HCT116 (cell line): ENCODE data around the gene GRM8. TPM values are rescaled to one million over a fixed set of nuclear protein-coding genes. Genes with fewer than 3 reads are reported as not detected.

Experiments
- ATAC-seq: fragments of 200-7000 bp; cut with Tn5 transposase; 2 replicates; pipeline ENCODE4 v1.9.1; 2020; ENCODE audit warnings: mild to moderate bottlenecking, moderate library complexity
- BruUV-seq: library from RNA; stranded (reverse); fragments of 400-500 nt; replicated peaks from 2 replicates; lab custom pipeline; 2021; lab: Mats Ljungman, UMichigan
- CTCF ChIA-PET: fragments of 300-600 bp; sonication (Branson Sonifier 250); formaldehyde crosslinking; loops from one replicate; lab custom pipeline; 2021; ENCODE audit warnings: antibody characterized with exemption; lab: Charles Lee
- POLR2A ChIA-PET: fragments of 300-600, 350-600 bp; sonication (Branson Sonifier 250); formaldehyde crosslinking; loops from one replicate; lab custom pipeline; 2021; ENCODE audit warnings: antibody characterized with exemption; lab: Charles Lee
- RAD21 ChIA-PET, 2 experiments: fragments of 300-600 bp; sonication (Branson Sonifier 250); formaldehyde crosslinking; loops; one replicate each; lab custom pipeline; 2023; ENCODE audit warnings: low total read pairs in 2 of 2; ENCODE audit not compliant: uncharacterized antibody in 2 of 2, unreplicated experiment in 2 of 2, low non-redundant PET in 1 of 2; lab: Charles Lee
- DNase-seq: peaks from one replicate; pipeline ENCODE4 v3.0.0-alpha.2; 2010; ENCODE audit warnings: low read depth, low spot score
- H2AFZ ChIP-seq: fragments of 200-600 bp; shearing (Covaris generic), sonication (generic); 2 replicates; pipeline ENCODE4 v1.6.1; 2017; ENCODE audit warnings: low read depth, mixed run types, mixed read lengths, antibody characterized with exemption, low read length; ENCODE audit not compliant: poor library complexity, severe bottlenecking
- H3K27ac ChIP-seq: 2 replicates; pipeline ENCODE4 v1.5.1; 2012; ENCODE audit warnings: low read depth, low read length
- H3K27me3 ChIP-seq: fragments of 200-600 bp; sonication (generic); 2 replicates; pipeline ENCODE4 v1.6.1; 2016; ENCODE audit warnings: mixed run types, low read length, mixed read lengths; ENCODE audit not compliant: insufficient read depth
- H3K36me3 ChIP-seq, 2 experiments: fragments of 200-500 bp in 1 of 2; fragments of 200-600 bp in 1 of 2; sonication (Bioruptor generic) in 1 of 2; sonication (generic) in 1 of 2; 2 replicates each; pipeline versions ENCODE4 v1.5.1 to v1.6.1; 2014 to 2016; ENCODE audit warnings: low read length in 2 of 2, inconsistent platforms in 1 of 2, mixed read lengths in 1 of 2, mixed run types in 1 of 2; ENCODE audit not compliant: insufficient read depth in 2 of 2, control insufficient read depth in 1 of 2
- H3K4me1 ChIP-seq, 2 experiments: fragments of 200-600 bp in 1 of 2; sonication (generic) in 1 of 2; 2 replicates each; pipeline versions ENCODE4 v1.5.1 to v1.6.1; 2012 to 2017; ENCODE audit warnings: low read length in 2 of 2, inconsistent platforms in 1 of 2, mild to moderate bottlenecking in 1 of 2, mixed read lengths in 1 of 2, mixed run types in 1 of 2, moderate library complexity in 1 of 2; ENCODE audit not compliant: insufficient read depth in 2 of 2, control insufficient read depth in 1 of 2
- H3K4me2 ChIP-seq: fragments of 200-600 bp; sonication (generic); 2 replicates; pipeline ENCODE4 v1.6.1; 2017; ENCODE audit warnings: mixed run types, low read length, mixed read lengths
- H3K4me3 ChIP-seq, 2 experiments: fragments of 200-600 bp in 1 of 2; sonication (generic) in 1 of 2; replicated peaks in 1 of 2; 2 replicates each; pipeline ENCODE4 v1.5.1; 2011 to 2016; ENCODE audit warnings: low read length in 2 of 2, control low read depth in 1 of 2, low read depth in 1 of 2, mild to moderate bottlenecking in 1 of 2, mixed read lengths in 1 of 2, mixed run types in 1 of 2
- H3K79me2 ChIP-seq: fragments of 200-600 bp; sonication (generic); 2 replicates; pipeline ENCODE4 v1.6.1; 2017; ENCODE audit warnings: mild to moderate bottlenecking, mixed run types, low read length, moderate library complexity, mixed read lengths; ENCODE audit not compliant: insufficient read depth
- H3K9ac ChIP-seq: fragments of 200-600 bp; sonication (generic); 2 replicates; pipeline ENCODE4 v1.6.1; 2016; ENCODE audit warnings: low read length, mixed read lengths
- H3K9me2 ChIP-seq: fragments of 200-600 bp; sonication (generic), shearing (Covaris generic); 2 replicates; pipeline ENCODE4 v1.6.1; 2017; ENCODE audit warnings: mixed run types, mild to moderate bottlenecking, moderate library complexity; ENCODE audit not compliant: insufficient read depth
- H3K9me3 ChIP-seq, 2 experiments: fragments of 200-500 bp in 1 of 2; fragments of 200-600 bp in 1 of 2; sonication (Bioruptor generic) in 1 of 2; sonication (generic) in 1 of 2; 2 replicates each; pipeline ENCODE4 v1.6.1; 2014 to 2017; ENCODE audit warnings: low read length in 2 of 2, mixed read lengths in 2 of 2, inconsistent platforms in 1 of 2, low read depth in 1 of 2, mild to moderate bottlenecking in 1 of 2, mixed run types in 1 of 2, moderate library complexity in 1 of 2; ENCODE audit not compliant: control insufficient read depth in 1 of 2, insufficient read depth in 1 of 2
- H4K20me1 ChIP-seq: fragments of 200-600 bp; sonication (generic), shearing (Covaris generic); 2 replicates; pipeline ENCODE4 v1.6.1; 2017; ENCODE audit warnings: mixed run types, mild to moderate bottlenecking, moderate library complexity; ENCODE audit not compliant: insufficient read depth
- CEBPB ChIP-seq: IDR thresholded peaks from 2 replicates; pipeline ENCODE4 v1.6.1; 2012; ENCODE audit warnings: low read depth
- EGR1 ChIP-seq: IDR thresholded peaks from 2 replicates; pipeline ENCODE4 v1.6.1; 2012; ENCODE audit warnings: low read depth
- ELF1 ChIP-seq: IDR thresholded peaks from 2 replicates; pipeline ENCODE4 v1.6.1; 2012; ENCODE audit warnings: low read depth, borderline replicate concordance
- EZH2 ChIP-seq: fragments of 200-600 bp; sonication (generic); IDR thresholded peaks from 2 replicates; pipeline ENCODE4 v1.6.1; 2017; ENCODE audit warnings: antibody characterized with exemption, mixed run types
- EZH2phosphoT487 ChIP-seq: fragments of 200-600 bp; IDR thresholded peaks from 2 replicates; pipeline ENCODE4 v1.6.1; 2018; ENCODE audit warnings: antibody characterized with exemption, borderline replicate concordance
- MAX ChIP-seq: IDR thresholded peaks from 2 replicates; pipeline ENCODE4 v1.6.1; 2012
- POLR2AphosphoS5 ChIP-seq: IDR thresholded peaks from 2 replicates; pipeline ENCODE4 v1.6.1; 2011; ENCODE audit warnings: mild to moderate bottlenecking, low read depth, low read length, moderate library complexity
- SP1 ChIP-seq: IDR thresholded peaks from 2 replicates; pipeline ENCODE4 v1.6.1; 2012; ENCODE audit warnings: low read depth
- SRF ChIP-seq: IDR thresholded peaks from 2 replicates; pipeline ENCODE4 v1.6.1; 2012; ENCODE audit warnings: low read depth
- TCF7L2 ChIP-seq: IDR thresholded peaks from 2 replicates; pipeline ENCODE4 v1.7.0; 2011; ENCODE audit warnings: borderline replicate concordance, inconsistent platforms; ENCODE audit not compliant: insufficient read depth, insufficient read length; ENCODE audit errors: extremely low read depth
- YY1 ChIP-seq: IDR thresholded peaks from 2 replicates; pipeline ENCODE4 v1.6.1; 2011; ENCODE audit warnings: low read length, low read depth, moderate library complexity, mild to moderate bottlenecking; ENCODE audit not compliant: insufficient replicate concordance; ENCODE audit errors: extremely low read depth
- ZFX ChIP-seq: fragments of 450-650 bp; IDR thresholded peaks from 2 replicates; pipeline ENCODE4 v1.6.1; 2017
- intact Hi-C: fragments of 100-400 bp; cut with micrococcal nuclease; formaldehyde crosslinking; loops from 2 replicates; pipeline ENCODE4 v1.10.0; 2022
- total RNA-seq: library from RNA; stranded (reverse); gene quantifications from one replicate; pipeline ENCODE4 v1.2.1, GENCODE V29; 2021; ENCODE audit not compliant: unreplicated experiment
- TF ChIP-seq, protein P1 (sequence below): IDR thresholded peaks from 2 replicates; pipeline ENCODE4 v1.6.1; 2012; ENCODE audit warnings: low read depth
- TF ChIP-seq, protein P2 (sequence below): IDR thresholded peaks from 2 replicates; pipeline ENCODE4 v1.6.1; 2012
- TF ChIP-seq, protein P3 (sequence below): IDR thresholded peaks from 2 replicates; pipeline ENCODE4 v1.6.1; 2011; ENCODE audit warnings: mild to moderate bottlenecking, low read length, moderate library complexity; ENCODE audit not compliant: insufficient replicate concordance; ENCODE audit errors: extremely low read depth

The GRM8 gene
- total RNA-seq, 1 experiment from 2014 or later, result 0.05 TPM

- H3K4me2 ChIP-seq, result no peak overlapping the region
- no peak for TF ChIP-seq EZH2
- no peak for TF ChIP-seq EZH2phosphoT487
- no peak for TF ChIP-seq MAX
- TF ChIP-seq EGR1, result no peak
- no peak for TF ChIP-seq ZFX
- no peak for TF ChIP-seq CEBPB
- no peak for TF ChIP-seq SP1
- TF ChIP-seq, protein P1, sequence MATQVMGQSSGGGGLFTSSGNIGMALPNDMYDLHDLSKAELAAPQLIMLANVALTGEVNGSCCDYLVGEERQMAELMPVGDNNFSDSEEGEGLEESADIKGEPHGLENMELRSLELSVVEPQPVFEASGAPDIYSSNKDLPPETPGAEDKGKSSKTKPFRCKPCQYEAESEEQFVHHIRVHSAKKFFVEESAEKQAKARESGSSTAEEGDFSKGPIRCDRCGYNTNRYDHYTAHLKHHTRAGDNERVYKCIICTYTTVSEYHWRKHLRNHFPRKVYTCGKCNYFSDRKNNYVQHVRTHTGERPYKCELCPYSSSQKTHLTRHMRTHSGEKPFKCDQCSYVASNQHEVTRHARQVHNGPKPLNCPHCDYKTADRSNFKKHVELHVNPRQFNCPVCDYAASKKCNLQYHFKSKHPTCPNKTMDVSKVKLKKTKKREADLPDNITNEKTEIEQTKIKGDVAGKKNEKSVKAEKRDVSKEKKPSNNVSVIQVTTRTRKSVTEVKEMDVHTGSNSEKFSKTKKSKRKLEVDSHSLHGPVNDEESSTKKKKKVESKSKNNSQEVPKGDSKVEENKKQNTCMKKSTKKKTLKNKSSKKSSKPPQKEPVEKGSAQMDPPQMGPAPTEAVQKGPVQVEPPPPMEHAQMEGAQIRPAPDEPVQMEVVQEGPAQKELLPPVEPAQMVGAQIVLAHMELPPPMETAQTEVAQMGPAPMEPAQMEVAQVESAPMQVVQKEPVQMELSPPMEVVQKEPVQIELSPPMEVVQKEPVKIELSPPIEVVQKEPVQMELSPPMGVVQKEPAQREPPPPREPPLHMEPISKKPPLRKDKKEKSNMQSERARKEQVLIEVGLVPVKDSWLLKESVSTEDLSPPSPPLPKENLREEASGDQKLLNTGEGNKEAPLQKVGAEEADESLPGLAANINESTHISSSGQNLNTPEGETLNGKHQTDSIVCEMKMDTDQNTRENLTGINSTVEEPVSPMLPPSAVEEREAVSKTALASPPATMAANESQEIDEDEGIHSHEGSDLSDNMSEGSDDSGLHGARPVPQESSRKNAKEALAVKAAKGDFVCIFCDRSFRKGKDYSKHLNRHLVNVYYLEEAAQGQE, result no peak
- no peak for TF ChIP-seq TCF7L2
- no peak for TF ChIP-seq SRF
- no peak for TF ChIP-seq ELF1
- no peak for TF ChIP-seq POLR2AphosphoS5
- TF ChIP-seq, protein P2, sequence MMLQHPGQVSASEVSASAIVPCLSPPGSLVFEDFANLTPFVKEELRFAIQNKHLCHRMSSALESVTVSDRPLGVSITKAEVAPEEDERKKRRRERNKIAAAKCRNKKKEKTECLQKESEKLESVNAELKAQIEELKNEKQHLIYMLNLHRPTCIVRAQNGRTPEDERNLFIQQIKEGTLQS, result no peak
- no peak for TF ChIP-seq YY1
- TF ChIP-seq, protein P3, sequence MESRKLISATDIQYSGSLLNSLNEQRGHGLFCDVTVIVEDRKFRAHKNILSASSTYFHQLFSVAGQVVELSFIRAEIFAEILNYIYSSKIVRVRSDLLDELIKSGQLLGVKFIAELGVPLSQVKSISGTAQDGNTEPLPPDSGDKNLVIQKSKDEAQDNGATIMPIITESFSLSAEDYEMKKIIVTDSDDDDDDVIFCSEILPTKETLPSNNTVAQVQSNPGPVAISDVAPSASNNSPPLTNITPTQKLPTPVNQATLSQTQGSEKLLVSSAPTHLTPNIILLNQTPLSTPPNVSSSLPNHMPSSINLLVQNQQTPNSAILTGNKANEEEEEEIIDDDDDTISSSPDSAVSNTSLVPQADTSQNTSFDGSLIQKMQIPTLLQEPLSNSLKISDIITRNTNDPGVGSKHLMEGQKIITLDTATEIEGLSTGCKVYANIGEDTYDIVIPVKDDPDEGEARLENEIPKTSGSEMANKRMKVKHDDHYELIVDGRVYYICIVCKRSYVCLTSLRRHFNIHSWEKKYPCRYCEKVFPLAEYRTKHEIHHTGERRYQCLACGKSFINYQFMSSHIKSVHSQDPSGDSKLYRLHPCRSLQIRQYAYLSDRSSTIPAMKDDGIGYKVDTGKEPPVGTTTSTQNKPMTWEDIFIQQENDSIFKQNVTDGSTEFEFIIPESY, result no peak
- H2AFZ ChIP-seq, result no peak overlapping the region
- ChIA-PET CTCF (no interaction called here), POLR2A (no interaction called here), RAD21 (no interaction called here)
- H3K9ac ChIP-seq, result no peak overlapping the region
- no peaks in the 10 kb centered on the region for H3K36me3 ChIP-seq
- H4K20me1 ChIP-seq, result no peaks in the 10 kb centered on the region
- no peak overlapping the region for H3K4me3 ChIP-seq
- no peak for DNase-seq
- H3K4me1 ChIP-seq, result no peaks in the 10 kb centered on the region
- no peak for ATAC-seq
- H3K9me2 ChIP-seq, result no peaks in the 10 kb centered on the region
- H3K27ac ChIP-seq, result no peak overlapping the region
- BruUV-seq, result no TSS peak
- no peaks in the 10 kb centered on the region for H3K9me3 ChIP-seq
- intact Hi-C loops, result no loop called here
- H3K27me3 ChIP-seq, result peaks cover 78% of the 10 kb centered on the region
- H3K79me2 ChIP-seq, result no peaks in the 10 kb centered on the region
Observed at GRCh38 chr7:127245002-127245401, 7.7 kb downstream of the GRM8 start.
